IPS-NIHi11 (cell line): ENCODE data around the gene SRSF4.

ENCODE experiments used
- DNase-seq: peaks from one replicate; pipeline ENCODE4 v3.0.0; 2012; ENCODE audit warnings: mixed read lengths, low spot score

SRSF4 gene

DNA sequence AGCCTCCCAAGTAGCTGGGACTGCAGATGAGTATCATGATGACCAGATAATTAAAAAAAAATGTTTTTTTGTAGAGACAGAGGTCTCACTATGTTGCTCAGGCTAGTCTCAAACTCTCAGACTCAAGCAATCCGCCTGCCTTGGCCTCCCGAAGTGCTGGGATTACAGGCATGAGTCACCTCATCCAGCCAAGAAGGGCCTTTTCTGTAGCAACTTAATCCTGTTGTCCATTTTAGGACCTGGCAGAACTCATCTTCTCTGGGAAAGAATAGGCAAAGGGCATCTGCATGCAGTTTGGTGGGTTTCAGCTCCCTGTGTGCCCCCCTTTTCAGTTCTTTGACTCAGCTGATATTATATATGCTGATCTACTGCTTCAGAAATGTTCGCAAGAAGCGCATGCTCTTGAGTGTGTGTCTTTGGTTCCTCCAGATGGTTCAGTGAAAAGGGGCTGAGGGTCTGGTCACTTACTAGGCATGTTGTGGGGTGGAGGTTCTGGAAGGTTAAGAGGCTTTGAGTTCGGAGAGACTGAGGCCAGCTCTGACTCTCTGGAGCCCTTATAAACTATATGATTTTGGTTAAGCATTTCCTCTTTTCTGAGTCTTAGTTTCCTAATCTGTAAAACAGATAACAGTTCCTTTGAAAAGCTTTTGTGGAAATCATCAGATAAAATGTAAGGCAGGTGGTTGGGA lies 19.4 kb upstream of the SRSF4 start:
- no peak for DNase-seq

DNA sequence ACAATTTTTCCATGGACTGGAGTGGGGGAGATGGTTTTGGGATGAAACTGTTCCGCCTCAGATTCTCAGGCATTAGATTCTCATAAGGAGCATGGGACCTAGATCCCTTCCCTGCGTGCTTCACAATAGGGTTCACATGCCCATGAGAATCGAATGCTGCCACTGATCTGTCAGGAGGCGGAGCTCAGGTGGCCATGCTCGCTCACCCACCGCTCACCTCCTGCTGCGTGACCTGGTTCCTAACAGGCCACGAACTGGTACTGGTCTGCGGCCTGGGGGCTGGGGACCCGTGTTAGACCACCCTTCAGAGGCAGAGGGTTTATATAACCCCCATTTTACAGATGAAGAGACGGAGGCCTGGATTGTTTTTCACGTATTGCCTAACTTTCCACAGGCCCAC lies 16.3 kb upstream of the SRSF4 start:
- DNase-seq = no peak

DNA sequence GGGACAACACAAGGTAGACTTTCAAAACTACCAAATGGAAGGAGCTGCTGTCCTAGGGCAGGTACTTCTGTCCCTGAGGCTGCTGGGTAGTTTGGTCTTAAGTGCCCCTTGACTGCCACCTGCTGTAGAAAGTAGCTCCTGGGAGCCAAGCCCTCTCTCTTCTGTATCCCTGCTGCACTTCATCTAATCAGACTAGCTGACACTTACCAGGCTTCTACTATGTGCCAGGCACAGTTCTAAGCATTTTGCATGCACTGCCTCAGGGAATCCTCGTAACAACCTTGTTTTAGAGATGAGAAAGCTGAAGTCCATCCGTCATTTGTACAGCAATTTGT lies 15.9 kb upstream of the SRSF4 start:
- peak; percentile 66 for DNase-seq

GRCh38 chr1:29196863-29197589 lies 15.3 kb upstream of the SRSF4 start:
- DNase-seq = no peak

GRCh38 chr1:29195881-29196291 lies 14.2 kb upstream of the SRSF4 start:
- DNase-seq = no peak

DNA sequence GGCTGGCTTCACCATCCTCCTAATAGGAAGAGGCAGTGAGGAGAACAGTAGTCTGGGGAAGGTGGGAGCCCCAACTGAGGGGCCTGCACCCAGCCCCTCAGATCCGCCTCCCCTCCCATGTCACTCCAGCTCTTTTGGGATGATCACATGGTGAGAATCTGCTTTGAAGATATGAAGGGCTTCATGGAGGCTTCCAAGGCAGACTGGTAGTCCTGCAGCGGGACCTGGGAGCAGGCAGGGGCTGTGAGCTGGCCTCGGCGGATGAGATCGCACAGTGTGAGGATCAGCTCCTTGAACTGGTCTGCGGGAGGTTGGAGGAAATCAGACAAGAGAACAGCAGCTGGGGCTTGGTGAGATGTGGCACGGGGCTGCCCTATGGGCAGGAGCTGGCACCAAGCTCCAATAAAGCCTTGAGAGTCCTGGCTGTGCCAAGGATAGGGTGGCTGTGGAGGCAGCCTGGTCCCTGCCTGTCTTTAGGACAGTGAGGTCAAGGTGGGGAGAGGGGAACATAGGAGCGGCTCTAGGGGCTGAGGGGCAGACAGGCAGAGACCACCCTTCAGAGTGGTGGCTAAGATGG lies 12.3 kb upstream of the SRSF4 start:
- DNase-seq = no peak

- no peak for DNase-seq
Observed at GRCh38 chr1:29190718-29191117, 9.0 kb upstream of the SRSF4 start.

GRCh38 chr1:29186707-29187106 lies 5.0 kb upstream of the SRSF4 start:
- no peak for DNase-seq

DNA sequence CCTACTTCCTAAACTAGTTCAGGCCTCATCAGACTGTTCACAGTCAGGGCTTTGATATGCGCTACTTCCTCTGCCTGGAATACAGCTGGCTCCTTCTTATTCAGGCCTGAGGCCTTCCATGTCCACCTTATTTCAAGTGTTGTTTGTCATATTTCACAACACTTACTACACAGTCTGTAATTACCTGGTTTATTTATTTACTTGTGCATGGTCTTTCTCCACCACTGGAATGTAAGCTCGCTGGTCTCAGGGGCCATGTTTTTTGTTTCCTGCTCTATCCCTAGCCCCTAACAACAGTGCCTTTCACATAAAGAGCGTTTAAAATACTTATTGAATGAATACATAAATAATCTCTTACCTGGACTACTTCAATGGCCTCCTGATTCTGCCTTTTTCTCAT lies 4.6 kb upstream of the SRSF4 start:
- no peak for DNase-seq

GRCh38 chr1:29183287-29183686 lies 1.6 kb upstream of the SRSF4 start:
- no peak for DNase-seq

GRCh38 chr1:29180497-29181412 lies 945 bp downstream of the SRSF4 start:
- no peak for DNase-seq

GRCh38 chr1:29179641-29180184 lies 2.0 kb downstream of the SRSF4 start:
- no peak for DNase-seq

DNA sequence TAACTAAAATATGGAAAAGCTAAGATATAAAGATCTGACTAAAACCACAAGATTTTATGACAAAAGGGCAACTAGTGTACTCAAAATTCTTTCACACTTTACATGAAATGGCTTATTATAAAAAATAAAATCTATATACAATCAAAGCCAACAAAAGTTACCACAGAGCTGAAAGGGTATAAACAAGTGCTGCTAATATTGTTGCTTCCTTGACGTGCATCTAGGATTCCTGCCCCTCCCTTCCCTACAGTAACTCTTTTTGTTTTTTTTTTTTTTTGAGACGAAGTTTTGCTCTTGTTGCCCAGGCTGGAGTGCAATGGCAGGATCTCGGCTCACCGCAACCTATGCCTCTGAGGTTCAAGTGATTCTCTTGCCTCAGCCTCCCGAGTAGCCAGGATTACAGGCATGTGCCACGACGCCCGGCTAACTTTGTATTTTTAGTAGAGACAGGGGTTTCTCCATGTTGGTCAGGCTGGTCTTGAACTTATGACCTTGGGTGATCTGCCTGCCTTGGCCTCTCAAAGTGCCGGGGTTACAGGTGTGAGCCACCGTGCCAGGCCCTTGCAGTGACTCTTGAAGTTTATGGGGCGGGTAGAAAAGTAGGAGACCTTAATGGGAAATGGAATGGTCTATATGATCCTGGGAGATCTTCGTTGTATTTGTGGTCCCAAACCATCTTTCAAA lies 4.5 kb downstream of the SRSF4 start:
- no peak for DNase-seq

DNA sequence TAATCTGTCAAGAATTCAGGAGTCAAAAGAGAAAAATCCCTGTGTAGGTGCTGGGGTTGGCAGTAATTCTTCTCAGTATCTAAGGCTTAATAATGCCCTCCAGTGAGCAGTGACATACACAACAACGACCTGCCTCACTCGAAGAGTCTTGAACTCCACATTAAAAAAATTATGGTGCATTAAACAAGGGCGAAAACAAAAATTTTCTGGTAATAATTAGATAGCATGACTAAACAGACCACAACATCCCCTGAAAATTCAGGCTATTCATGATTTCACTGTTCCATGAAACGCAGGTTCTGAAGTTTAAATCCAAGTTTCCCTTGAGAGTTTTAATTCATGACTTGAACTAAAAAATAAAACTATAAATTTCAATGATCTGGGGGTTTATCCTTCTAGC lies 5.1 kb downstream of the SRSF4 start:
- DNase-seq = no peak

DNA sequence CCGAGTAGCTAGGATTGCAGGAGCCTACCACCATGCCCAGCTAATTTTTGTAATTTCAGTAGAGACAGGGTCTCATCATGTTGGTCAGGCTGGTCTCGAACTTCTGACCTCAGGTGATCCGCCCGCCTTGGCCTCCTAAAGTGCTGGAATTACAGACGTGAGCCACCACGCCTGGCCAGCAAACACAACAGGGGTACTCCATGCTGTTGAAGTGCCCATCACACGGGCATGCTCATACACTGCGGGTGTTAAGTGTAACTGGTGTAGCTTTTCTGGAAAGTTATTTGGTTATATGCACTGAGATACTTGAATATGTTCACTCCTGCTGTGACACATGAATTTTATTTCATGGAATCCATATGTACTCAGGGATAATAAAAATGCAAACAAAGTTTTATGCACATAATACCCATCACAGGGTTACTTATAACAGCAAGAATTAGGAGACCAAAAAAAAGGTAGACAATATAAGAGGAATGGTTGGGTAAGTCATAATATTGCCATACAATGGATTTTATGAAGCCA lies 9.2 kb downstream of the SRSF4 start:
- no peak for DNase-seq

DNA sequence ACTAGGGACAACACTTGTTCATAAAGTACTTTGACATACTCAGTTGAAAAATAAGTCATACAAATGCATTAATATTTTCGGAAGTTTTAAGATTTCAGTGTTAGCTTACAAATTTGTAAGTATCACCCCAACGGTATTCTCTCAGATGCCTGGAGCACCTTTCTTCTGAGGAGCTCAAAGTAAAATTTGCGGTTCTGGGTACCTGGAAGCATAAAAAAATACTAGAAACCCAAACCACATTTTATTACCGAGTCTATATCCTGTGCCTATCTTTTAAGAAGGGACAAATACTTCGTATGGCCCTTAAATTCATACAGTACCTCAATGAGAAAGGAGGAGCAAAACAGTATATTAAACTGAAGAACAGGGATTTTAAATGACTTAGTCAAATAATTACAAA lies 10.2 kb downstream of the SRSF4 start:
- DNase-seq = no peak

- DNase-seq = no peak
Observed at GRCh38 chr1:29171089-29171488, 10.6 kb downstream of the SRSF4 start.

DNA sequence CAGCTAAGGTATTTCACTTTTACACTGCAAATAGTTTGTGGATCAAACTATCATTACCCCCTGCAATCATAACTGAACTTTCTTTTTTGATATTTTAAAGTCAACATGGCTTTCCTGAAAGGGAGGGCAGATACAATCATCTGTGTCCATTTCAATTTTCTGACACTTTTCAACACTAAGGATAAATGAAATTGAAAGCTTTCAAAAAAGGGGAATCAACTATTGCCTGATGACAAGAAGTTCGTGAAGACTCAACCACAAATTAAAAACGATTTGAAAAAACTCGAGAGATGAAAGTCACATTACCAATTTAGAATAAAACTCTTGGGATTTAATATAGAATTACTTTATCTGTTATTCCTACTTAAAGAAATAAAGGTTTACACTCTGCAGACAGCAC lies 11.7 kb downstream of the SRSF4 start:
- no peak for DNase-seq

GRCh38 chr1:29167904-29168303 lies 13.8 kb downstream of the SRSF4 start:
- no peak for DNase-seq

- no peak for DNase-seq
Observed at GRCh38 chr1:29166291-29166878, 15.3 kb downstream of the SRSF4 start.

- no peak for DNase-seq
Observed at GRCh38 chr1:29164588-29164987, 17.1 kb downstream of the SRSF4 start.
